Fibroblast of the aortic adventitia (primary cell): Measurements from ENCODE around the gene SCN8A. TPM values are rescaled to one million over a fixed set of nuclear protein-coding genes. Genes with fewer than 3 reads are reported as not detected.
"Not testable (repeated sequence)": the region's sequence is repeated elsewhere in the genome, so short reads cannot be mapped to it uniquely, and the experiment has no call there.

ENCODE experiments used
- DNase-seq: peaks from one replicate; pipeline ENCODE4 v3.0.0-alpha.2; 2010; ENCODE audit warnings: low read depth
- H3K4me3 ChIP-seq: 2 replicates; pipeline ENCODE4 v1.5.1; 2011; ENCODE audit warnings: low read depth, mild to moderate bottlenecking, control low read depth, low read length, moderate library complexity
- total RNA-seq: library from RNA; depleted of rRNA; stranded (reverse); fragments of >200 nt; gene quantifications from 2 replicates; pipeline ENCODE4 v1.2.3, GENCODE V29; 2012; ENCODE audit warnings: low replicate concordance
- TF ChIP-seq, protein P1 (sequence below): IDR thresholded peaks from 2 replicates; pipeline ENCODE4 v1.5.1; 2011; ENCODE audit warnings: mild to moderate bottlenecking, low read length, control low read depth, inconsistent platforms; ENCODE audit not compliant: insufficient read depth

Gene SCN8A
- total RNA-seq, 1 donor = 7.9 TPM

DNA sequence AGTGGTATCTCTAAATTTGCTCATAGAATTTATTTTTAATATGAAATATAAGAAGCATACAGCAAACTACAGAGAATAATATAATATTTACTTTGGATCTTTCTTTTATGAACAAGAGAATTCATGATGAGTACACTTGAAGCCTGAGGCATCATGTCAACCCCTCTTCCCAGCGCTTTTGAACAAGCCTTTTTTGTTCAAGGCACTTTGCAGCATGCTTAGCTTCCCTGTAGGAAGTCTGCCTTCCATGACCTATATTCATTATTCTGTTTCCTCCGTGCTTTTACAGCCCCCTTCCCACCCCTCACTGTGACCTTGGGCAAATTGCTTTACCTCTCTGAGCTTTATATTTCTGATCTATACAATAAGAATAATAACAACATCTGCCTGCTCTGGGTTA, 41.6 kb downstream of the SCN8A start:
- no peak overlapping the region for H3K4me3 ChIP-seq
- TF ChIP-seq, protein P1, sequence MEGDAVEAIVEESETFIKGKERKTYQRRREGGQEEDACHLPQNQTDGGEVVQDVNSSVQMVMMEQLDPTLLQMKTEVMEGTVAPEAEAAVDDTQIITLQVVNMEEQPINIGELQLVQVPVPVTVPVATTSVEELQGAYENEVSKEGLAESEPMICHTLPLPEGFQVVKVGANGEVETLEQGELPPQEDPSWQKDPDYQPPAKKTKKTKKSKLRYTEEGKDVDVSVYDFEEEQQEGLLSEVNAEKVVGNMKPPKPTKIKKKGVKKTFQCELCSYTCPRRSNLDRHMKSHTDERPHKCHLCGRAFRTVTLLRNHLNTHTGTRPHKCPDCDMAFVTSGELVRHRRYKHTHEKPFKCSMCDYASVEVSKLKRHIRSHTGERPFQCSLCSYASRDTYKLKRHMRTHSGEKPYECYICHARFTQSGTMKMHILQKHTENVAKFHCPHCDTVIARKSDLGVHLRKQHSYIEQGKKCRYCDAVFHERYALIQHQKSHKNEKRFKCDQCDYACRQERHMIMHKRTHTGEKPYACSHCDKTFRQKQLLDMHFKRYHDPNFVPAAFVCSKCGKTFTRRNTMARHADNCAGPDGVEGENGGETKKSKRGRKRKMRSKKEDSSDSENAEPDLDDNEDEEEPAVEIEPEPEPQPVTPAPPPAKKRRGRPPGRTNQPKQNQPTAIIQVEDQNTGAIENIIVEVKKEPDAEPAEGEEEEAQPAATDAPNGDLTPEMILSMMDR = no peak
- no peak for DNase-seq

DNA sequence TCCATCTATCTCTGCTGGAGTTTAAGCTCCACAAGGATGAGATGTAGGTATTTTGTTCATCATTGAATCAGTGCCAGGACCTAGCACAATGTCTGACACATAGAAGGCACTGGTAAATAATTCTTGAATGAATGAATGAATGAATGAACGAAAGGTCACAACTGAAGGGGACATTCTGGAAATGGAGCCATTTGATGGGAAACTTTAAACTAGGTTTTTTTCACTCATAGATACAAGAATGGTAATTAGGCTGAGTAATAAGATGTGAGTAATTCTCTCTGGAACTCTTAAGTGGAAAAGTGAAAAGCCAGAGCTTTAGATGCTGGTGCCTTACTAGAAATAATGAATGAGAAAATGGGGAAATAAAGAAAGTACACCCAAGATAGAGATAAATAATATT, 44.3 kb downstream of the SCN8A start:
- TF ChIP-seq, protein P1 = no peak
- no peak for DNase-seq
- no peak overlapping the region for H3K4me3 ChIP-seq

DNA sequence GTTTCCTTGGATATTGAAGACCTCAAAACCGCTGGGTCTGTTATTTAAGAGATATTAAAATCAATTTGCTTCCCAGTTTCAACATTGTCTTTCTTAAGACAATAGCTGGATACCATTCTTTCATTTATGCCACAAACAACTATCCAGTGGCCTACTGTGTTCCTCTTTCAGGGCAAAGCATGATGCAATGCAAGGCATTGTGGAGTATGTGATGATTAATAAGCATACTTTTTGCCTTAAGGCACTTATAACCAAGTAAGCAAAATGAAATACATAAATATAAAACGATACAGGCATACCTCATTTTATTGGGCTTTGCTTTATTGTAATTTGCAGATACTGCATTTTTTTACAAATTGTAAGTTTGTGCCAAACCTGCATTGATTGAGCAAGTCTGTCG, 45.5 kb downstream of the SCN8A start:
- DNase-seq = peak; percentile 43
- TF ChIP-seq, protein P1 = no peak
- H3K4me3 ChIP-seq = no peak overlapping the region

DNA sequence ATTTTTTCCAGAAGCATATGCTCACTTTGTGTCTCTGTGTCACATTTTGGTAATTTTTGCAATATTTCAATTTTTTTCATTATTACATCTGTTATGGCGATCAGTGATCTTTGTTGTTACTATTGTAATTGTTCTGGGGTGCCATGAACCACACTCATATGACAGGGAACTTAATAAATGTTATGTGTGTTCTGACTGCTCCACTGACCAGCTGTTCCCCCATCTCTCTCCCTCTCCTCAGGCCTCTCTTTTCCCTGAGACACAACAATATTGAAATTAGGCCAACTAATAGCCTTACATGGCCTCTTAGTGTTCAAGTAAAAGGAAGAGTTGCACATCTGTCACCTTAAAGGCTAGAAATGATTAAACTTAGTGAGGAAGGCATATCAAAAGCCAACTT, 46.0 kb downstream of the SCN8A start:
- DNase-seq = no peak
- H3K4me3 ChIP-seq = no peak overlapping the region
- TF ChIP-seq, protein P1 = no peak

DNA sequence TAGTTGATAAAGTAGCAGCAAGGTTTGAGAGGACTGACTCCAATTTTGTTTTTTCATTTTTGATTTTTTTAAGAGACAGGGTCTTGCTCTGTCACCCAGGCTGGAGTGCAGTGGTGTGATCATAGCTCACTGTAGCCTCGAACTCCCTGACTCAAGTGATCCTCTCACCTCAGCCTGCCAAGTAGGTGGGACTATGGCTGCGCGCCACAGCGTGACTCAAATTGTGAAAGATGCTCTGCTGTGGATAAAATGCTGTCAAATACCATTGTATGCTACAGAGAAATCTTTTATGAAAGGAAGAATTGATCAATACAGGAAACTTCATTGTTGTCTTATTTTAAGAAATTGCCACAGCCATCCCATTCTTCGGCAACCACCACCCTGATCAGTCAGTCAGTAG, 48.3 kb downstream of the SCN8A start:
- H3K4me3 ChIP-seq = no peak overlapping the region
- TF ChIP-seq, protein P1 = no peak
- peak; percentile 7 for DNase-seq

DNA sequence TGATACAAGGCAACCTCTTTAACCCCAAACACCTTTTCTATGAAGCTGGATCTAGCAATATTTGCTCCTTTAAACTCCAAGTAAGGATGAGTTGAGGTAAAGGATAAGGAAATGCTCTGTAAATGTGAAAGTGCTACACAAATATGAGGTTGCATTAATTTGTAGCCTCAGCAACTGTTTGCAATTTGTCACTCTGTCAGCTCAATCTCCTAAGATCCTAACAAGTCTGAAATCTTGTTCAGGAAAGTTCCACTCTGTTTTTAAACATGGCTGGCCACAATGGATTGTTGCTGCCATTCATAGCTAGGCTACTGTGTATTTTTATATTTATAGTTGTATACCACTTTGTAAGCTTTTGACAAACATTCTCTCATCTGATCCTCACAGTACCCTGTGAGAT, 51.3 kb downstream of the SCN8A start:
- no peak for DNase-seq
- H3K4me3 ChIP-seq = no peak overlapping the region
- TF ChIP-seq, protein P1 = no peak

DNA sequence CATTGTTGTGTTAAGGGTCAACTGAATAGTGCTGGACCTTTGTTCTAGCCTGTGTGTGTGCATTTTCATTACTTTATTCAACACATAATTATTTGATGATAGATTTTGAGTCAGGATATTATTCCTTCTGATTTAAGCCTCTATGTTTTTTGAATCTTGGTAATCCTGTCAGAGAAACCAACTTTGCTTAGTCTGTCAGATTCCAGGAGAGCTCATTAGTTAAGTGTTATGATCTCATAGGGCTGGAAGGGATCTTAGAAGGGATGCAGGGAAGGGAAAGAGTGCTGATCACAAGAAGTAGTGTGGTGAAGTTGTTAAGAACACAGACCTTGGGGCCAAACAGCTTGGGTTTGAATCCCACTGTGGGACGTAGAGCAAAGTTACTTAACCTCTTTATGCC, 52.9 kb downstream of the SCN8A start:
- TF ChIP-seq, protein P1 = no peak
- no peak overlapping the region for H3K4me3 ChIP-seq
- no peak for DNase-seq

DNA sequence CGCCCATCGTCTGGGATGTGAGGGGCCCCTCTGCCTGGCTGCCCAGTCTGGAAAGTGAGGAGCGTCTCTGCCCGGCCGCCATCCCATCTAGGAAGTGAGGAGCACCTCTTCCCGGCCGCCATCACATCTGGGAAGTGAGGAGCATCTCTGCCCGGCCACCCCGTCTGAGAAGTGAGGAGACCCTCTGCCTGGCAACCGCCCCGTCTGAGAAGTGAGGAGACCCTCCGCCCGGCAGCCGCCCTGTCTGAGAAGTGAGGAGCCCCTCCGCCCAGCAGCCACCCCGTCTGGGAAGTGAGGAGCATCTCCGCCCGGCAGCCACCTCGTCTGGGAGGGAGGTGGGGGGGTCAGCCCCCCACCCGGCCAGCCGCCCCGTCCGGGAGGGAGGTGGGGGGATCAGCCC, 53.7 kb downstream of the SCN8A start:
- DNase-seq, H3K4me3 ChIP-seq: not testable (repeated sequence)
